Gastrocnemius medialis (tissue), 4 donors: ENCODE measurements around the gene PABPN1L. TPM values are rescaled to one million over a fixed set of nuclear protein-coding genes. Genes with fewer than 3 reads are reported as not detected.

Source experiments
- ATAC-seq, 2 donors: fragments of 150-250 bp; one replicate each; pipeline ENCODE4 v1.9.1; 2016
- DNase-seq, 2 donors: peaks; one replicate each; pipeline ENCODE4 v3.0.0-alpha.2; 2019
- H3K27ac ChIP-seq, 4 donors: fragments of 200-600 bp; sonication (generic); 1 replicate in 1 of 4; 2 replicates in 3 of 4; pipeline ENCODE4 v1.5.1; 2016 to 2018; ENCODE audit warnings: mild to moderate bottlenecking in 2 of 4, moderate library complexity in 1 of 4
- H3K27me3 ChIP-seq, 3 donors: fragments of 200-600 bp; sonication (generic) in 2 of 3; 1 replicate in 1 of 3; 2 replicates in 2 of 3; pipeline versions ENCODE4 v1.5.1 to v1.6.0; 2016 to 2019; ENCODE audit warnings: mild to moderate bottlenecking in 1 of 3, moderate library complexity in 1 of 3
- H3K36me3 ChIP-seq, 2 donors: fragments of 200-600 bp; sonication (generic) in 1 of 2; one replicate each; pipeline ENCODE4 v1.5.1; 2017 to 2018
- H3K4me1 ChIP-seq, 2 donors: fragments of 200-600 bp; sonication (generic) in 1 of 2; one replicate each; pipeline ENCODE4 v1.5.1; 2016 to 2017; ENCODE audit warnings: mild to moderate bottlenecking in 2 of 2
- H3K4me3 ChIP-seq, 4 donors: fragments of 200-600 bp; sonication (generic) in 3 of 4; 1 replicate in 1 of 4; 2 replicates in 3 of 4; pipeline ENCODE4 v1.5.1; 2016 to 2019; ENCODE audit warnings: mild to moderate bottlenecking in 2 of 4
- H3K9me3 ChIP-seq, 3 donors: fragments of 200-600 bp; sonication (generic) in 2 of 3; 1 replicate in 1 of 3; 2 replicates in 2 of 3; pipeline ENCODE4 v1.5.1; 2016 to 2019
- CTCF ChIP-seq, 5 experiments: fragments of 450-650 bp in 3 of 5; fragments of 200-600 bp in 2 of 5; sonication (generic) in 2 of 5; IDR thresholded peaks in 4 of 5; conservative IDR thresholded peaks in 1 of 5; 1 replicate in 4 of 5; 2 replicates in 1 of 5; pipeline ENCODE4 v1.5.1; 2016 to 2019; ENCODE audit warnings: antibody characterized with exemption in 5 of 5, mild to moderate bottlenecking in 3 of 5, moderate library complexity in 3 of 5
- POLR2A ChIP-seq, 2 donors: fragments of 450-650 bp; IDR thresholded peaks; one replicate each; pipeline ENCODE4 v1.6.1; 2017; ENCODE audit warnings: antibody characterized with exemption in 2 of 2, mild to moderate bottlenecking in 2 of 2, moderate library complexity in 2 of 2
- in situ Hi-C, 4 donors: fragments of 200-750 bp; cut with MboI; loops; one replicate each; pipeline versions ENCODE4 v1.15.0 to v1.8.0; 2017; ENCODE audit warnings: low sequenced_read_pairs in 4 of 4
- intact Hi-C: fragments of 100-400 bp; cut with DNase I; formaldehyde crosslinking; loops from one replicate; pipeline ENCODE4 v1.15.1; 2023; ENCODE audit warnings: low total_unique reads
- total RNA-seq, 4 donors: library from RNA; depleted of rRNA; stranded (reverse); fragments of >200 nt; gene quantifications; one replicate each; pipeline versions ENCODE4 v1.1.0 to v1.2.3, GENCODE V29; 2016

Gene PABPN1L
- total RNA-seq, 4 donors from 2014 or later: not detected

GRCh38 chr16:88885693-88886280 is 19.3 kb upstream of the PABPN1L start:
- H3K9me3 ChIP-seq: no peaks in the 10 kb centered on the region
- intact Hi-C loops: loop anchor here (2.0 to 5.0 kb wide), 2 partner anchors 35 to 57 kb away; no protein-coding TSS in a partner anchor
- H3K27ac ChIP-seq: peak overlapping the region; percentile 69 to 97 (median 90)
- no peak for DNase-seq
- TF ChIP-seq CTCF (IDR thresholded peaks at IDR 0.05 in 4 of 5, conservative IDR thresholded peaks at IDR 0.05 in 1 of 5) (no peak), POLR2A (IDR thresholded peaks at IDR 0.05) (no peak)
- no peak for ATAC-seq
- H3K4me1 ChIP-seq: peaks cover 59 to 67% of the 10 kb centered on the region in 2 donors
- no peaks in the 10 kb centered on the region for H3K27me3 ChIP-seq
- H3K4me3 ChIP-seq: no peak overlapping the region
- H3K36me3 ChIP-seq: peaks cover 0 to 36% of the 10 kb centered on the region in 2 donors
- in situ Hi-C loops: no loop called here

- in situ Hi-C loops (no loop called here), intact Hi-C loops (loop anchor here (5.0 kb wide), 1 partner anchor 58 kb away; no protein-coding TSS in a partner anchor)
- TF ChIP-seq CTCF (IDR thresholded peaks at IDR 0.05 in 4 of 5, conservative IDR thresholded peaks at IDR 0.05 in 1 of 5): no peak
- TF ChIP-seq POLR2A (IDR thresholded peaks at IDR 0.05): no peak
- H3K27ac ChIP-seq: peak overlapping the region; percentile 81 to 97 (median 90)
- H3K9me3 ChIP-seq: no peaks in the 10 kb centered on the region
- H3K4me1 ChIP-seq: peaks cover 59 to 67% of the 10 kb centered on the region in 2 donors
- H3K4me3 ChIP-seq: peak overlapping the region in 2 of 4 donors; percentile 15 to 43
- DNase-seq: no peak
- no peak for ATAC-seq
- H3K36me3 ChIP-seq: peaks cover 0 to 31% of the 10 kb centered on the region in 2 donors
- H3K27me3 ChIP-seq: no peaks in the 10 kb centered on the region
Observed at GRCh38 chr16:88884569-88885271, 18.3 kb upstream of the PABPN1L start.

GRCh38 chr16:88883946-88884345 is 17.5 kb upstream of the PABPN1L start:
- Histone ChIP-seq H3K27ac (peak overlapping the region; percentile 81 to 97 (median 90)), H3K36me3 (peaks cover 0 to 35% of the 10 kb centered on the region in 2 donors)
- intact Hi-C loops: no loop called here

More at GRCh38 chr16:88883946-88884345, 17.5 kb upstream of the PABPN1L start:
- TF ChIP-seq POLR2A (IDR thresholded peaks at IDR 0.05): peak; percentile 60 to 70
- no peak for TF ChIP-seq CTCF (IDR thresholded peaks at IDR 0.05 in 4 of 5, conservative IDR thresholded peaks at IDR 0.05 in 1 of 5)
- in situ Hi-C loops: no loop called here
- ATAC-seq: peak; percentile 76 to 81
- Histone ChIP-seq H3K4me3 (peak overlapping the region in 3 of 4 donors; percentile 4 to 43 (median 22)), H3K4me1 (peaks cover 59 to 66% of the 10 kb centered on the region in 2 donors), H3K27me3 (no peaks in the 10 kb centered on the region), H3K9me3 (no peaks in the 10 kb centered on the region)
- DNase-seq: peak; percentile 80 to 86
